ENCODE data around the gene CFAP73.

DNA sequence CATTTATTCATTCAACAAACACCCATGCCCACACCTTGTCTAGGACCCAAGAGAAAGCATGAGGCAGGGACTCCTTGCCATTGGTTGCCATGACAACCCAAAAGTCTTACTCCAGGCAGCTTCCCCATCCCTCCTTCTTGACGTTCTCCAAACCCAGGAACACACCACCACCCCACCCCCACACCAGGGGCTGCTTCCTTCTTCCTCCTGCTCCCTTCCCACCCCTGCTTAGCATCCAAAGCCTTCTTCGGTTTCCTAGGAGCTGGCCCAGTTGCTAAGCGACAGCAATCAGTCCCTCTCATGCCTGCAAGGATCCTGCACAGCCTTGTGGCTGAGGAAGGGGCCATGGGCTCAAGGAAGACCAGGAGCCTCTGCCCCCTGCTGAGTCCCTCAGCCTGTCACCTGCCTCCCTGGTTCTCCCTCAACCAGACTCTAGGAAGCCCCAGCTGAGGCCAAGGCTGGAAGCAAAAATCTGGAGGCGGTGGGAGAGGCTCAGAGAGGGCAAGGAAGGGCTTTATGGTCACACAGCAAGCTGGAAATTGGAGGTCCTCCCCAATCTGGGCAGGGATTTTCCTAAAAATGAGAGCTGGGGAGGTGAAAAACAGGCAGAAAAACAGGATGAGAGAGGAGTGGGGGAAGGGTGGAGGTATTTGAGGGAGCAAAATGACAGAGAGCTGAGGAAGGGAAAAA, 29.4 kb upstream of the CFAP73 start:
- TF ChIP-seq IKZF1 (conservative IDR thresholded peaks at IDR 0.05) (no peak), ETV6 (conservative IDR thresholded peaks at IDR 0.05 in 1 of 2, IDR thresholded peaks at IDR 0.05 in 1 of 2; ENCODE audit: borderline replicate concordance in 1 of 2, low read depth in 1 of 2) (no peak), CBX3 (IDR thresholded peaks at IDR 0.05; ENCODE audit: borderline replicate concordance, low read depth) (no peak), JUND (IDR thresholded peaks at IDR 0.05; ENCODE audit: low read depth, low read length) (no peak)
- TF ChIP-seq, protein P1, sequence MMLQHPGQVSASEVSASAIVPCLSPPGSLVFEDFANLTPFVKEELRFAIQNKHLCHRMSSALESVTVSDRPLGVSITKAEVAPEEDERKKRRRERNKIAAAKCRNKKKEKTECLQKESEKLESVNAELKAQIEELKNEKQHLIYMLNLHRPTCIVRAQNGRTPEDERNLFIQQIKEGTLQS (IDR thresholded peaks at IDR 0.05; ENCODE audit: borderline replicate concordance, extremely low read depth, low read depth, low read length): no peak
- TF ChIP-seq, protein P2, sequence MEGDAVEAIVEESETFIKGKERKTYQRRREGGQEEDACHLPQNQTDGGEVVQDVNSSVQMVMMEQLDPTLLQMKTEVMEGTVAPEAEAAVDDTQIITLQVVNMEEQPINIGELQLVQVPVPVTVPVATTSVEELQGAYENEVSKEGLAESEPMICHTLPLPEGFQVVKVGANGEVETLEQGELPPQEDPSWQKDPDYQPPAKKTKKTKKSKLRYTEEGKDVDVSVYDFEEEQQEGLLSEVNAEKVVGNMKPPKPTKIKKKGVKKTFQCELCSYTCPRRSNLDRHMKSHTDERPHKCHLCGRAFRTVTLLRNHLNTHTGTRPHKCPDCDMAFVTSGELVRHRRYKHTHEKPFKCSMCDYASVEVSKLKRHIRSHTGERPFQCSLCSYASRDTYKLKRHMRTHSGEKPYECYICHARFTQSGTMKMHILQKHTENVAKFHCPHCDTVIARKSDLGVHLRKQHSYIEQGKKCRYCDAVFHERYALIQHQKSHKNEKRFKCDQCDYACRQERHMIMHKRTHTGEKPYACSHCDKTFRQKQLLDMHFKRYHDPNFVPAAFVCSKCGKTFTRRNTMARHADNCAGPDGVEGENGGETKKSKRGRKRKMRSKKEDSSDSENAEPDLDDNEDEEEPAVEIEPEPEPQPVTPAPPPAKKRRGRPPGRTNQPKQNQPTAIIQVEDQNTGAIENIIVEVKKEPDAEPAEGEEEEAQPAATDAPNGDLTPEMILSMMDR (IDR thresholded peaks at IDR 0.05 in 2 of 3, conservative IDR thresholded peaks at IDR 0.05 in 1 of 3; ENCODE audit: control insufficient read depth in 2 of 3, extremely low read depth in 1 of 3, insufficient read depth in 1 of 3, low read depth in 3 of 3, low read length in 3 of 3): no peak
